HG03439 (cell line): ENCODE measurements around the gene NXNL2.

Experiments used
- ATAC-seq: cut with Tn5 transposase; IDR thresholded peaks from one replicate; pipeline ENCODE4 v1.9.1; 2021; ENCODE audit warnings: mild to moderate bottlenecking, moderate library complexity; ENCODE audit not compliant: unreplicated experiment

NXNL2 gene

DNA sequence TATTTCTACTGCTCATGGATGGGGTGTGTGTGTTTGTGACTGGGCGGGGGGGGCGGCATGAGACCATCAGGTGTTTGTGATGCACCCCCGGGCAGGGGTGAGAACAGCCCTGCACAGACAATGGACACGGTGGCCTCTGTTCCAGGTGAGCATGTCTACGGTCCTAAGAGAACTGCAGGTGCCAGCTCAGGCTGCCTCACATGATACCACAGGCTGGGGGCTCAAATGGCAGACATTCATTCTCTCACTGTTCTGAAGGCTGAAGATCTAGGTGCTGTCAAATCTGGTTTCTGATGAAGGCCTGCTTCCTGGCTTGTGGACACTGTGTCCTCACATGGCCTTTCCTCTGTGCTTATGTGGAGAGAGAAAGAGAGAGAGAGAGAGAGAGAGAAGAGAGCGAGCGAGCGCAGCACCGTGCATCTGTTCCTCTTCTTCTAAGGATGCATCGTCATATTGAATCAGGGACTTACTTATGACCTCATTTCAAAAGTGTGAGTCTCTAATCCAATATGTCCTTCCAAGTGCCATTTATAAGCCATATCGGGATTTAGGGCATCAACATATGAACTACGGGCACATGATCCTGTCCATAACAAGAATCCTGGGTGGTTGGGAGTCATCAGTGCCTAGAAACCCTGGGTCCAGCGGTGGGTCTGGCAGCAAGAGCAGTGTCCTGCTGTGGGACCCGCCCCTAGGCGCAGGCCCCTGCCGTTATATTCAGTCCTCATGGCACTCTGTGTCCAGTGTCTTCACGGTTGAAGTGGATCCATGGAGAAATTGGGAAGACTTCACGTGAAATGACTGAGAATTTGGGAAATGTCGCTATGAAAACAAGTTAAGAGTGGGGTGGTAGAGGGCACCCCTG is 42.5 kb downstream of the NXNL2 start:
- no peak for ATAC-seq

DNA sequence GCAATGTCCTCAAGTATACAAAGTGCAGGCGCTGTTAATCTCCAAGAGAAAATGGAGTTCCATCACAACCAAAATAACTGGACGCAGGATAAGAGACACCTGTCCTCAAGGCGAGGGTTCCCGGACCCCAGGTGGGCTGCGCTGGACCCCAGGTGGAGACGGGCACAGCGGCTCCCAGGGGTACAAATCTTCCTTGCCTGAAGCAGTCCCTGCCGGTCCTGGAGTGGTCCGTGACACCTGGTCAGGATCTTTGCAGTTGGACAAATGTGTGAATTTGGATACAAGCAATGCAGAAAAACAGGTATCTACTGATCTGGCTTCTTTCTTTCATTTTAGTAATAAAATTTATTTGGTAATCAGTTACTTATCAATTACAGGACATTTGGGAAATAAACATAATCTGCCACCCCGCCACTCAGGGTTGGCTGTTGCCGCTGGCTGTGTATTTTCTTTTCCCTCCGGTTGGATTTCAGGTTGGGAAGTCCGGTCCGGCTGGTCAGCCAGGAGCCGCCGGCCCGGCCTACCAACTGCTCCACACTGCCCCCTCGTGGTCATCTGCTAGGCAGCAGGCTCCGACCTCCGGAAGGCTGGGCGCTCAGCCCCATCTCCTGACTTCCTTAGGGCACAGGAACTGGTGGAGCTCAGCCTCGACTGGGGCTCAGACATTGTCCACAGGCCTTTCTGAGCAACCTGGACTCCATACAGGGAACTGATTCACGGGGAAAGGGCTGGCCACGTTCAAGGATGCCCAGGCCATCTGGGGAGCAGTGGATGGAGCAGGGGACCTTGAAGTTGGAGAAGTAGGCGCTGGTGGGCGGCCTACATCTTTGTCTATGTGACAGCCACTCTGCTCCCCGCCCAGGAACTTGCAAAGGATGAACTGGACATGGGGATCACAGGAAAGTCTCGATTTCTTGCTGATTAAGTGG is 43.4 kb downstream of the NXNL2 start:
- ATAC-seq = no peak

DNA sequence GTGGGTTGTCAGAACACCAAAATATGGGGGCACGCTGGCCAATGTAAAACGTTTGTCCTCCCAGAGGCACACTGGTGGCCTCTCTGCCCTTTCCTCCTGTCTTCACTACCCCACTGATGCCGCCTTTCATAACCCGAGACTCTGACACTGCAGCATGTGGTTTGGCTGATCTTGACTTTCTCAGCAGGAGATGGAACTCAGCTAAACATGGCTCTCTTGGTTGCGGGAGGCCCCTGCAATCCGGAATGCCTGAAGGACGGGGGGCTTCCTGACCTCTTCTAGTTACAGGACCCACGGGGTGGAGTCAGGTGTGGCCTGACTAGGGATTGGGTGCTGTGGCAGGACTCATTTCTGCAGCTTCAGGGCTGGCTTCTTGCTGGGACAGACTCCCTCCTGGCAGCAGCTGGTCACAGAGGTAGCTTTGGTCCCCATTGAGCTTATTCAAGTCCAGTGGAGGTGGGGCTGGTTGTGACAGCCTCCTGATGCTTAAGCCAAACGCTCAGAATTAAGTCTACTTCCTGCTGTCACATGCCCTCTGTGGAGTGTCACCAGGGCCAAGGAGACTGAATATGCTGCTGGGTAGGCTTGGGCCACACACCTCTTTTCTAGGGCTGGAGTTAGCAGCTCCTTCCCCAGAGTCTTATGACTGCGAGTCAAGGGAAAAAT is 44.2 kb downstream of the NXNL2 start:
- no peak for ATAC-seq

DNA sequence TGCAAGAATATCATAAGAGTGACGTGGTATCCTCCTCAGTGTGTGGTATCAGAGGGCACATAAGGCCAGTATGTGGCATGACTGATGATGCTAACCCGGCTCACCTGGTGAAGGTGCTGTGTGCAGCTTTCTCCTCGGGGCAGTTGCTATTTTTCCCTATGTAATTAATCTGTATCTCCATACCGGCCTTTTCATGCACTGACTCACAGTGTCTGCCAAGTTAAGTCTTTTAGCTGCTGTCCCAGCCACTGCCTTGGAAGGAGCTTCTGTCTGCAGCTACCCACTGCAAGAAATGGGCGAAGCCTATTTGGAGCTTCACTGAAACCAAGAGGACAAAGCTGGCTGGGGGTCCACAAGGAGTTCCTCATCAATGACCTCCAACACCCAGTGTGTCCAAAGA is 46.0 kb downstream of the NXNL2 start:
- ATAC-seq = no peak

DNA sequence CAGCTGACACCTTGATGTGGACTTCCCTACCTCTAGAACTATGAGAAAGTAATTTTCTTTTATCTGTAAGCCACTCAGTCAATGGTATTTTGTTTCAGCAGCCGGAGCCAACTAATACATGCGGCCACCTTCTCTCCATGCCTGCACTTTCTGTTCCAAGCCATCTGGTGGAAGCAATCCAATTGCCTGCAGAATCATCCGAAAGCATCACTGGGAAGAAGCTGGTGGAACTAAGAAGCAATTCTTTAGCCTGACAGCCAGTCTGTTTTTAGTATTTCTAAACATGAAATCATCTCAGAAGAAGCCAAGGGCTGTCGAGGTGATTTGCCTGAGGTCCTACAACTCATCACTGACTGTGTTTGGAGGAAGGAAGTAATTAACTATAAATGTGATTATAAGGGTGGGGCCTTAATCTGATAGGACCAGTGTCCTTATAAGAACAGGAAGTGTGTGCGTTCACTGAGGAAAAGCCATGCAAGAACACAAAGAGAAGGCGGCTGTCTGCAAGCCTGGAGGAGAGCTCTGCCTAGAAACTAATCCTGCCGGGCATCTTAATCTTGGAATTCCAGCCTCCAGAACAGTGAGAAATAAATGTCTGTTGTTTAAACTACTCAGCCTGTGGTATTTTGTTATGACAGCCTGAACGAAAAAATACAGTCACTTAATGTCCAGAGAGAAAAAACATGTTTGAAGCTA is 49.1 kb downstream of the NXNL2 start:
- ATAC-seq = no peak

DNA sequence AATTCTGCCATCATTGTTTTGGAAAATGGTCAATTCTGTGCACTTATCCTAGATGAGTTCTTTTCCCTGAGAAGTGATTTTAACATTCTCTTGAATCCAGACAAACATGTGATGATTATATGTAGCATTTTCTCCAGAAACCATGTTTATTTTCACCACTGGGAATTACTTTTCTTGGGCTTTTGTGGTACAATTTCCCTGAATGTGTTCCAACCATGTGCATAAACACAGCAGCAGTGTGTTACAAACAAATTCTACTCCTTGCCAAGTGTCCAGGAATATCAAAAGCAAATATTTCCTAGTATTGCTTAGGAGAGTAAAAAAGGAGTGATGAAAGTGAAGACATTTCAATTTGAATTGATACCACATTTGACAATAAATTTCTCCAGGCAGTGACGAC is 50.4 kb downstream of the NXNL2 start:
- ATAC-seq = no peak

DNA sequence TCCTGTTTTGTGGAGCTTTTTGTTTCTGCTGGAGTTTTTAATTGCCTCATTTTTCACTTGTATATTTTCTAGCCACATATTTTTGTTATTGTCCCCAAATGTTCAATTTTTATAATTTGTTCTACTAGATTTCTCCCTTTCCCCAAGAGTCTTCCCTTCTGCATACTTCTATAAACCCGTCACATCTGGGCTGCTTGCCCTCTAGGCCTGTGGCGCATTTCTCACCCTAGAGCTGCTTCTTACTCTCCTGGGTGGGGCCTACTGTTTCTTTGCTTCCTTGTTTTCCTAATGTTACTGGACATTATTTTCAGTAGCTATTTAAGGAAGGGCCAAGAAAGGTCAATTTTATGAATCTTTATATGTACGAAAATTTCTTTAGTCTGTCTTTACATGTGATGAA is 51.5 kb downstream of the NXNL2 start:
- ATAC-seq = no peak

DNA sequence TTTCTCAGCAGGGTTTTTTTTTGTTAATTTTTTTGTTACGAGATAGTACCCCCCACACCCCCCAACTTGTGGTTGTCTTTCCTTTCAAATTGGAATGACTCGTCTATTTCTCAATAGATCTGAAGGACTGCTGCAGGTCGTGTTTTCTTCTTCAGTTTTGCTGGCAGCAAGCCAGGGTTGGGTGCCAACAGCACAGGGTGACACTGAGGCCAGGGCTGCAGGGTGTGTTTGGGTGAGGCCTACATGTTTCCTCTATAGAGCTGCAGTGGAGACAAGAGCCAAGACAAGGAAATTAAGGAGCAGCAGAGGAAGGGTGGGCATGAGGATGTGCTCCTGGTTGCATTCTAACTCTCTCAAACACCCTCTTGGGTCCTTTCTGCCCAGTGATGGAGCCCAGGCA is 52.2 kb downstream of the NXNL2 start:
- ATAC-seq = no peak

DNA sequence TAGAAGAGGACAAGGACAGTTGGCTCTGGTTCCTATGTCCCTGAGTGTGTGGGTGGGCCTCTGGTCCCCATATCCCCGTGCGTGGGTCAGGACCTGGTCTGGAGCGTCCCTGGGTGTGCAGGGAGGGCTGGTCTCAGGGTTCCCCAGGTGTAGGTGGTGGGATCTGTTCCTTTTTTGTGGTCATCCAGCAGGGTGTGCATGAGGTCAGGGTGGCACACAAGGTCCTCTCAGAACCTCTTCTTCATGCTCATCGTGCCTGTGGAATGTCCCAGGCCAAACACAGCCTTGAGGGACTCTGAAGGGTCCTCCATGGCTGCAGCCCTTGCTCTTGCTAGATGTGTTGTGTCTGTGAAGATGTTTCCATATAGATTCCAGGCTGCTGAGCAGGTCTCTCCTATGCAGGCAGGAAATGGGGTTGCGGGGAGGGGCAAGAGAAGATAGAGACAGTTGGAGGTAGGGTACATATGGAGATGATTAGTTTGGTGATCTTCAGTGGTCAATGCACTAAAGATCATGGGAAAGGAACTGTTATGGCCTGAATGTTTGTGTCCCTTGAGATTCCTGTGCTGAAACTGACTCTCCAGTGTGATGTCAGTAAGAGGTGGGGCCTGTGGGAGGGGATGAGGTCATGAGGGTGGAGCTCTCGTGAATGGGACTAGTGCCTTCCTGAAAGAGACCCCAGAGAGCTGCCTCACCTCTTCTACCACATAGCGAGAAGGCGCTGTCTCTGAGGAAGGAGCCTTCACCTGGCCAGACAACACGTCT is 53.1 kb downstream of the NXNL2 start:
- no peak for ATAC-seq

DNA sequence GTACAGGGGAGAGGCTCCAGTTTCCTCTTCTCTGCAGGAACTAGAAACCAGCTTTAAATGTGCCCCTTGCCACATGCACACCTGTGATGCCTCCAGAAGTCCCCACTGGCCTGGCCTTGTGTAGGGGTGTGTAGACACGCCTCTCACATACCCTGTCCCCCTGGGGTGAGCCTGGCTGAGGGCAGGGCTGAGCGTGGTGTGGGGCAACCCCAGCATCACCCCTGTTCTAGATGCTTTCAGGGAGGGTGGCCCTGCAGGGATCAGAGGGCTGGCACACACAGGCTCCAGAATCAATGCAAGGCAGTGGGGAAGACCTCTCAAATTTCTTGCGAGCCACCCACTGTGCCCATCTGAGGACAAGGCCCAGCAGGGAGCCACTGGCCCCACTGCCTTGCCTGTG is 54.7 kb downstream of the NXNL2 start:
- no peak for ATAC-seq

DNA sequence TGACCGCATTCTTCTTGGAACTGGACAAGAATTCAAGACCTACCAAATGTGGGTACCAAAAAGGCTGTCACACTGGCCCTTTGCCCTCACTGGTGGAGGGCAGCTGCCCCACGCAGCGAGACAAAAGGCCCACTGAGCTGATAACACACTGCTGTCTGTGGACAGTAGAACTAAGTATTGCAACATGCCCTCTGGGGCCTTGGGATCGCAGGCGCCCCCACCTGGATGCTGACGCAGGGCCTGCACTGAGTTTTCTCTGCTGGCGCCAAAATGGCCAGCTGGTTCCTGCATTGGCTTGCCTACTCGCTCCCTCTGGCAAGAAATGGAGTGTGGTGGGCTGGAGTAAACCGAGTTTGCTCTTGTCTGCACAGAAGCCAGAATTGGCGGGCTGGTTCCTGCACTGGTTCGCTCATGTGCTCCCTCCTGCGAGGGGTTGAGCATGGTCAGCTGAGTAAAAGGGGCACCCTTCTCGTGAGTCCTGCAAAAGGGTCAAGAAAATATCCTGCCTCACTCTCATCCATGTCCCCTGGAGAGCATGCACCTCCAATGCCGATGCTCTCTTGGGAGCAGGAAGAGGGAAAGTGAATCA is 55.7 kb downstream of the NXNL2 start:
- no peak for ATAC-seq

DNA sequence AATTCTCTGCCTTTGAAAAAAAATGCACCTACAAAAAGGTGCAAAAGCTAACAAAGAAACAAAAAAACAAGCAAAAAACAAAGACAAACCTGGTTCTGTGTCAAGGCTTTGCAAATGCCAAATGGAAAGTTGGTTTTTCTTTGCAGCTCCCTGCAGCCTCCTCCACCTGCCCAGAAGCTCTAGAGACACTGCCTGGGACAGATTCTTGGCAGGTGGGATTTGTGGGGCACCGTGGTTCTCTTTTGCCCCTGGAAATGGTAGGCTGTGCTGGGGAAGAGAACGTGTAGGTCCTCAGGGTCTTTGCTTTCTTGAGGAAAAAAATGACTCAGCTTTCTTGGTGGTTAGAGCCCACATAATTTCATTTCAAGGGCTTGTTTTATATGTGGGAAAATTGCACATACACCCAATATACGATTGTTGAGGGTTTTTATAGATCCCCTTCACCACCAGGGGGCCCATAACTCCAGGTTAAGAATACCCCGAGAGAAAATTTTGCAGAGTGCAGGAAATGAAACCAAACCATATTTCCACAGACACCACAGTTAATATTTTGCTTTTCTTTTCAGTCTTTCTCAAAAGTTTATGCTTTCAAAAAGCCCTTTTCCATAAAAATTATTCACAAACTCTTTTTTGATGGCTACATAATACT is 58.7 kb downstream of the NXNL2 start:
- ATAC-seq = no peak
